PFSK-1 (cell line): ENCODE results near the gene ITPA.

Source experiments
- POLR2AphosphoS5 ChIP-seq: IDR thresholded peaks from 2 replicates; pipeline ENCODE4 v1.6.1; 2012; ENCODE audit warnings: low read depth, mild to moderate bottlenecking, control low read depth, low read length, moderate library complexity
- REST ChIP-seq, 2 experiments: IDR thresholded peaks; 2 replicates each; pipeline versions ENCODE4 v1.6.1 to v1.8.0; 2011 to 2012; ENCODE audit warnings: low read depth in 2 of 2, low read length in 2 of 2, control low read depth in 1 of 2, inconsistent platforms in 1 of 2, mild to moderate bottlenecking in 1 of 2, moderate library complexity in 1 of 2; ENCODE audit not compliant: insufficient read depth in 1 of 2
- TAF1 ChIP-seq: IDR thresholded peaks from 2 replicates; pipeline ENCODE4 v1.6.1; 2012; ENCODE audit warnings: low read length, control low read depth, borderline replicate concordance; ENCODE audit not compliant: insufficient read depth

- no peak for TF ChIP-seq TAF1
- TF ChIP-seq REST (IDR thresholded peaks at IDR 0.05; ENCODE audit: insufficient read depth in 1 of 2, low read depth in 2 of 2, low read length in 2 of 2) = no peak
- no peak for TF ChIP-seq POLR2AphosphoS5
Measured at GRCh38 chr20:3208786-3209256, 477 bp upstream of the ITPA start.
